IMR-90 (cell line): ENCODE results near the gene SERPINB5.

Experiments used
- BHLHE40 ChIP-seq: fragments of 150-350 bp; IDR thresholded peaks from 2 replicates; pipeline ENCODE4 v1.6.1; 2016; ENCODE audit warnings: mild to moderate bottlenecking, low read depth, low read length
- CEBPB ChIP-seq: IDR thresholded peaks from 2 replicates; pipeline ENCODE4 v1.6.1; 2012; ENCODE audit warnings: low read depth, low read length, improper control_type of control experiment
- CHD1 ChIP-seq: IDR thresholded peaks from 2 replicates; pipeline ENCODE4 v1.6.1; 2012; ENCODE audit warnings: low read depth, low read length, improper control_type of control experiment
- CTCF ChIP-seq: conservative IDR thresholded peaks from 2 replicates; pipeline ENCODE4 v1.5.1; 2012; ENCODE audit warnings: mild to moderate bottlenecking, low read depth, low read length, improper control_type of control experiment
- ELK1 ChIP-seq: fragments of 150-350 bp; IDR thresholded peaks from 2 replicates; pipeline ENCODE4 v1.6.1; 2016; ENCODE audit warnings: low read depth, mild to moderate bottlenecking, low read length, moderate library complexity, borderline replicate concordance
- FOS ChIP-seq: fragments of 150-350 bp; IDR thresholded peaks from 2 replicates; pipeline ENCODE4 v1.6.1; 2016; ENCODE audit warnings: low read depth, low read length
- MAFK ChIP-seq: IDR thresholded peaks from 2 replicates; pipeline ENCODE4 v1.6.1; 2012; ENCODE audit warnings: low read depth, low read length, improper control_type of control experiment
- MXI1 ChIP-seq: IDR thresholded peaks from 2 replicates; pipeline ENCODE4 v1.6.1; 2012; ENCODE audit warnings: low read depth, mild to moderate bottlenecking, low read length, moderate library complexity, borderline replicate concordance
- NFE2L2 ChIP-seq: fragments of 150-350 bp; IDR thresholded peaks from 2 replicates; pipeline ENCODE4 v1.6.1; 2016; ENCODE audit warnings: low read depth, mild to moderate bottlenecking, low read length
- POLR2A ChIP-seq: IDR thresholded peaks from 2 replicates; pipeline ENCODE4 v1.6.1; 2012; ENCODE audit warnings: mild to moderate bottlenecking, low read depth, low read length
- RAD21 ChIP-seq: IDR thresholded peaks from 2 replicates; pipeline ENCODE4 v1.6.1; 2012; ENCODE audit warnings: low read length, improper control_type of control experiment
- RCOR1 ChIP-seq: IDR thresholded peaks from 2 replicates; pipeline ENCODE4 v1.6.1; 2012; ENCODE audit warnings: mild to moderate bottlenecking, low read length, improper control_type of control experiment; ENCODE audit not compliant: insufficient replicate concordance
- RFX5 ChIP-seq: IDR thresholded peaks from 2 replicates; pipeline ENCODE4 v1.8.0; 2012; ENCODE audit warnings: low read depth, mild to moderate bottlenecking, low read length, moderate library complexity
- USF2 ChIP-seq: fragments of 150-350 bp; IDR thresholded peaks from 2 replicates; pipeline ENCODE4 v1.6.1; 2017; ENCODE audit warnings: mild to moderate bottlenecking, antibody characterized with exemption, low read length, low read depth

- TF ChIP-seq CTCF: peak; percentile 85
- no peak for TF ChIP-seq RCOR1
- peak; percentile 77 for TF ChIP-seq RAD21
- TF ChIP-seq CEBPB: no peak
- TF ChIP-seq POLR2A: no peak
- TF ChIP-seq BHLHE40: no peak
- no peak for TF ChIP-seq CHD1
- TF ChIP-seq FOS: no peak
- no peak for TF ChIP-seq USF2
- no peak for TF ChIP-seq NFE2L2
- no peak for TF ChIP-seq MAFK
- TF ChIP-seq MXI1: no peak
- TF ChIP-seq ELK1: no peak
- TF ChIP-seq RFX5: no peak
Measured at GRCh38 chr18:63439334-63439733, 37.4 kb upstream of the SERPINB5 start.
